WTC11 (cell line): Measurements from ENCODE around the gene LAMA5. TPM values are rescaled to one million over a fixed set of nuclear protein-coding genes. Genes with fewer than 3 reads are reported as not detected.

Experiments
- ATAC-seq: fragments of 200-7000 bp; cut with Tn5 transposase; 2 replicates; pipeline ENCODE4 v1.10.0; 2021; ENCODE audit warnings: mild to moderate bottlenecking, moderate library complexity
- CTCF ChIA-PET: fragments of 300-600 bp; sonication (Branson Sonifier 250); formaldehyde crosslinking; loops from one replicate; lab custom pipeline; 2021; ENCODE audit warnings: antibody characterized with exemption; lab: Charles Lee
- POLR2A ChIA-PET: fragments of 350-600 bp; sonication (Branson Sonifier 250); formaldehyde crosslinking; loops from one replicate; lab custom pipeline; 2021; ENCODE audit warnings: antibody characterized with exemption; lab: Charles Lee
- DNase-seq: peaks from one replicate; pipeline ENCODE4 v3.0.0; 2021; ENCODE audit warnings: low spot score
- H3K27ac Mint-ChIP-seq: 2 replicates; pipeline ENCODE4 v1.8.0; 2021; ENCODE audit warnings: mixed read lengths
- H3K27me3 Mint-ChIP-seq: 2 replicates; pipeline ENCODE4 v1.8.0; 2021; ENCODE audit warnings: low read depth, mild to moderate bottlenecking, moderate library complexity, mixed read lengths
- H3K36me3 Mint-ChIP-seq: 2 replicates; pipeline ENCODE4 v1.8.0; 2021; ENCODE audit warnings: mixed read lengths
- H3K4me1 Mint-ChIP-seq: 2 replicates; pipeline ENCODE4 v1.8.0; 2022; ENCODE audit warnings: mixed read lengths
- H3K4me3 Mint-ChIP-seq: 2 replicates; pipeline ENCODE4 v1.8.0; 2021; ENCODE audit warnings: mild to moderate bottlenecking, moderate library complexity, mixed read lengths
- H3K9me3 Mint-ChIP-seq: 2 replicates; pipeline ENCODE4 v1.8.0; 2021; ENCODE audit warnings: mixed read lengths
- ATF1 ChIP-seq: sonication (generic); formaldehyde crosslinking; IDR thresholded peaks from 2 replicates; pipeline ENCODE4 v1.8.1; 2023; ENCODE audit warnings: mild to moderate bottlenecking, moderate library complexity, missing genetic modification reagents
- E2F4 ChIP-seq: sonication (generic); formaldehyde crosslinking; IDR thresholded peaks from 2 replicates; pipeline ENCODE4 v1.8.1; 2022; ENCODE audit warnings: low read depth, mild to moderate bottlenecking, moderate library complexity, missing genetic modification reagents, borderline replicate concordance
- ERG ChIP-seq: fragments of 250-450 bp; sonication (Bioruptor Pico); IDR thresholded peaks from 2 replicates; pipeline ENCODE4 v1.8.0; 2021; ENCODE audit warnings: mild to moderate bottlenecking
- FOXP1 ChIP-seq: sonication (generic); formaldehyde crosslinking; IDR thresholded peaks from 2 replicates; pipeline ENCODE4 v1.8.0; 2022; ENCODE audit warnings: missing genetic modification reagents, mild to moderate bottlenecking, moderate library complexity, borderline replicate concordance
- MAX ChIP-seq: sonication (generic); formaldehyde crosslinking; IDR thresholded peaks from 2 replicates; pipeline ENCODE4 v1.8.0; 2022; ENCODE audit warnings: mild to moderate bottlenecking, missing genetic modification reagents
- PREB ChIP-seq: sonication (generic); formaldehyde crosslinking; IDR thresholded peaks from 2 replicates; pipeline ENCODE4 v1.8.1; 2022; ENCODE audit warnings: mild to moderate bottlenecking, missing genetic modification reagents, moderate library complexity, borderline replicate concordance
- SP1 ChIP-seq: sonication (generic); formaldehyde crosslinking; conservative IDR thresholded peaks from 2 replicates; pipeline ENCODE4 v1.8.1; 2022; ENCODE audit warnings: missing genetic modification reagents
- TEAD4 ChIP-seq: sonication (generic); formaldehyde crosslinking; IDR thresholded peaks from 2 replicates; pipeline ENCODE4 v1.8.0; 2022; ENCODE audit warnings: mild to moderate bottlenecking, missing genetic modification reagents
- USF1 ChIP-seq: sonication (generic); formaldehyde crosslinking; IDR thresholded peaks from 2 replicates; pipeline ENCODE4 v1.8.0; 2022; ENCODE audit warnings: mild to moderate bottlenecking, missing genetic modification reagents
- ZNF281 ChIP-seq: sonication (generic); formaldehyde crosslinking; IDR thresholded peaks from 2 replicates; pipeline ENCODE4 v1.8.0; 2023; ENCODE audit warnings: mild to moderate bottlenecking, missing genetic modification reagents
- ZNF423 ChIP-seq: fragments of 250-450 bp; sonication (Bioruptor Pico); IDR thresholded peaks from 2 replicates; pipeline ENCODE4 v2.1.2; 2022; ENCODE audit warnings: mild to moderate bottlenecking, moderate library complexity
- total RNA-seq: library from RNA; stranded (reverse); gene quantifications from 3 replicates; pipeline ENCODE4 v1.2.3, GENCODE V29; 2021

The LAMA5 gene
- total RNA-seq, 1 experiment from 2014 or later: 329 TPM

- Mint-ChIP-seq H3K4me3 (no peak overlapping the region), H3K27me3 (no peaks in the 10 kb centered on the region; the same call in 1 of the 2 replicates), H3K36me3 (peaks cover 5% of the 10 kb centered on the region), H3K4me1 (peaks cover 31% of the 10 kb centered on the region), H3K9me3 (peaks cover 5% of the 10 kb centered on the region), H3K27ac (peak overlapping the region; percentile 94)
- CTCF ChIA-PET: interaction anchor here (7.4 kb wide), 1 partner anchor 11 kb away, joined by 89 read pairs; the partner anchor contains the start of gene LAMA5
- POLR2A ChIA-PET: interaction anchor here (4.0 kb wide), 1 partner anchor 10 kb away, joined by 29 read pairs; the partner anchor contains the start of gene LAMA5
- DNase-seq (no peak), ATAC-seq (no peak)
- TF ChIP-seq ZNF281 (0 out of 2 replicates have a peak, but pooled peaks have one; percentile 37), FOXP1 (CRISPR knock-in tag) (no peak)
These were observed 10.0 kb upstream of the LAMA5 start for GRCh38 chr20:62377064-62377461.

GRCh38 chr20:62376112-62377063 lies 9.3 kb upstream of the LAMA5 start:
- Mint-ChIP-seq H3K4me1 (peaks cover 31% of the 10 kb centered on the region), H3K9me3 (no peaks in the 10 kb centered on the region), H3K27ac (peak overlapping the region; percentile 94), H3K4me3 (no peak overlapping the region), H3K36me3 (no peaks in the 10 kb centered on the region), H3K27me3 (no peaks in the 10 kb centered on the region; the same call in 1 of the 2 replicates)
- peak; percentile 82 for DNase-seq
- CTCF ChIA-PET: interaction anchor here (0.7 to 7.4 kb wide), 6 partner anchors 10 to 75 kb away, joined by 3 to 89 read pairs (median 6); partner anchors contain the start of gene LAMA5
- peak; percentile 82 for ATAC-seq
- POLR2A ChIA-PET: interaction anchor here (1.1 to 4.0 kb wide), 2 partner anchors 10 to 14 kb away, joined by 3 to 29 read pairs; partner anchors contain the start of gene LAMA5
- TF ChIP-seq SP1 (CRISPR knock-in tag) (0 out of 2 replicates have a peak, but pooled peaks have one; percentile 24), ERG (CRISPR knock-in tag) (0 out of 2 replicates have a peak, but pooled peaks have one; percentile 42), ZNF423 (peak; percentile 12; the same call in 1 of the 2 replicates), E2F4 (CRISPR knock-in tag) (no peak), ATF1 (CRISPR knock-in tag) (no peak), MAX (CRISPR knock-in tag) (peak; percentile 54), TEAD4 (CRISPR knock-in tag) (peak; percentile 75; the same call in 1 of the 2 replicates)
- TF ChIP-seq, all 79 proteins: peak for 5

GRCh38 chr20:62374331-62375152 lies 7.4 kb upstream of the LAMA5 start:
- POLR2A ChIA-PET: interaction anchor here (1.6 to 4.0 kb wide), 4 partner anchors 8 to 69 kb away, joined by 3 to 29 read pairs (median 6); partner anchors contain the start of gene LAMA5
- H3K4me3 Mint-ChIP-seq: no peak overlapping the region
- H3K9me3 Mint-ChIP-seq: no peaks in the 10 kb centered on the region
- H3K4me1 Mint-ChIP-seq: peaks cover 30% of the 10 kb centered on the region
- peak overlapping the region; percentile 91 for H3K27ac Mint-ChIP-seq
- no peaks in the 10 kb centered on the region; the same call in 1 of the 2 replicates for H3K27me3 Mint-ChIP-seq
- no peak for ATAC-seq
- CTCF ChIA-PET: interaction anchor here (0.5 to 7.4 kb wide), 5 partner anchors 8 to 72 kb away, joined by 3 to 89 read pairs (median 6); partner anchors contain the start of gene LAMA5
- no peaks in the 10 kb centered on the region for H3K36me3 Mint-ChIP-seq
- no peak for TF ChIP-seq USF1 (CRISPR knock-in tag)
- 0 out of 2 replicates have a peak, but pooled peaks have one; percentile 11 for TF ChIP-seq PREB (CRISPR knock-in tag)
- 0 out of 2 replicates have a peak, but pooled peaks have one; percentile 17 for TF ChIP-seq ZNF281
- DNase-seq: no peak
